Thyroid gland (tissue), 4 donors: ENCODE measurements around the gene PPP2R5C.

Experiments
- POLR2A ChIP-seq, 2 donors: fragments of 450-650 bp; IDR thresholded peaks; one replicate each; pipeline ENCODE4 v1.6.1; 2017; ENCODE audit warnings: antibody characterized with exemption in 2 of 2, mild to moderate bottlenecking in 2 of 2, moderate library complexity in 1 of 2
- TF ChIP-seq, protein P1 (sequence below), 6 experiments: fragments of 200-600 bp in 3 of 6; fragments of 450-650 bp in 3 of 6; sonication (generic) in 3 of 6; IDR thresholded peaks; one replicate each; pipeline ENCODE4 v1.5.1; 2016 to 2019; ENCODE audit warnings: antibody characterized with exemption in 6 of 6, mild to moderate bottlenecking in 2 of 6, inconsistent platforms in 1 of 6, moderate library complexity in 1 of 6

GRCh38 chr14:101958418-101959180, 197.1 kb downstream of the PPP2R5C start:
- no peak for TF ChIP-seq POLR2A (IDR thresholded peaks at IDR 0.05)
- TF ChIP-seq, protein P1, sequence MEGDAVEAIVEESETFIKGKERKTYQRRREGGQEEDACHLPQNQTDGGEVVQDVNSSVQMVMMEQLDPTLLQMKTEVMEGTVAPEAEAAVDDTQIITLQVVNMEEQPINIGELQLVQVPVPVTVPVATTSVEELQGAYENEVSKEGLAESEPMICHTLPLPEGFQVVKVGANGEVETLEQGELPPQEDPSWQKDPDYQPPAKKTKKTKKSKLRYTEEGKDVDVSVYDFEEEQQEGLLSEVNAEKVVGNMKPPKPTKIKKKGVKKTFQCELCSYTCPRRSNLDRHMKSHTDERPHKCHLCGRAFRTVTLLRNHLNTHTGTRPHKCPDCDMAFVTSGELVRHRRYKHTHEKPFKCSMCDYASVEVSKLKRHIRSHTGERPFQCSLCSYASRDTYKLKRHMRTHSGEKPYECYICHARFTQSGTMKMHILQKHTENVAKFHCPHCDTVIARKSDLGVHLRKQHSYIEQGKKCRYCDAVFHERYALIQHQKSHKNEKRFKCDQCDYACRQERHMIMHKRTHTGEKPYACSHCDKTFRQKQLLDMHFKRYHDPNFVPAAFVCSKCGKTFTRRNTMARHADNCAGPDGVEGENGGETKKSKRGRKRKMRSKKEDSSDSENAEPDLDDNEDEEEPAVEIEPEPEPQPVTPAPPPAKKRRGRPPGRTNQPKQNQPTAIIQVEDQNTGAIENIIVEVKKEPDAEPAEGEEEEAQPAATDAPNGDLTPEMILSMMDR (IDR thresholded peaks at IDR 0.05) = no peak
